Calu3 (cell line): ENCODE data around the gene PRSS27. TPM values are rescaled to one million over a fixed set of nuclear protein-coding genes. Genes with fewer than 3 reads are reported as not detected.
"Not testable (repeated sequence)": the region's sequence is repeated elsewhere in the genome, so short reads cannot be mapped to it uniquely, and the experiment has no call there.

ENCODE experiments used
- BruUV-seq: library from RNA; stranded (reverse); fragments of 400-500 nt; replicated peaks from 2 replicates; lab custom pipeline; 2021; lab: Mats Ljungman, UMichigan
- CTCF ChIA-PET: fragments of 300-600 bp; sonication (Branson Sonifier 250); formaldehyde crosslinking; loops from one replicate; lab custom pipeline; 2022; ENCODE audit warnings: antibody characterized with exemption; lab: Charles Lee
- DNase-seq: peaks from one replicate; pipeline ENCODE4 v3.0.0; 2022
- H3K27ac Mint-ChIP-seq: one replicate; pipeline ENCODE4 v1.8.0; 2022; ENCODE audit warnings: mixed read lengths; ENCODE audit not compliant: unreplicated experiment
- H3K27me3 Mint-ChIP-seq: one replicate; pipeline ENCODE4 v1.8.0; 2022; ENCODE audit warnings: mixed read lengths; ENCODE audit not compliant: unreplicated experiment
- H3K36me3 Mint-ChIP-seq: one replicate; pipeline ENCODE4 v1.8.0; 2022; ENCODE audit warnings: mild to moderate bottlenecking, moderate library complexity, mixed read lengths; ENCODE audit not compliant: insufficient read depth, unreplicated experiment
- H3K4me1 Mint-ChIP-seq: one replicate; pipeline ENCODE4 v1.8.0; 2022; ENCODE audit warnings: mild to moderate bottlenecking, low read depth, mixed read lengths; ENCODE audit not compliant: unreplicated experiment
- H3K4me3 Mint-ChIP-seq: one replicate; pipeline ENCODE4 v1.8.0; 2022; ENCODE audit warnings: mild to moderate bottlenecking, low read depth, moderate library complexity, mixed read lengths; ENCODE audit not compliant: unreplicated experiment
- H3K9me3 Mint-ChIP-seq: one replicate; pipeline ENCODE4 v1.8.0; 2022; ENCODE audit warnings: low read depth, mixed read lengths; ENCODE audit not compliant: unreplicated experiment
- intact Hi-C: fragments of 100-400 bp; cut with micrococcal nuclease; formaldehyde crosslinking; loops from one replicate; pipeline ENCODE4 v1.10.0; 2022; ENCODE audit not compliant: unreplicated experiment
- total RNA-seq: library from RNA; stranded (reverse); gene quantifications from 2 replicates; pipeline ENCODE4 v1.2.3, GENCODE V29; 2022
- TF ChIP-seq, protein P1 (sequence below): fragments of 200-600 bp; IDR thresholded peaks from one replicate; pipeline ENCODE4 v1.8.0; 2022; ENCODE audit warnings: antibody characterized with exemption; ENCODE audit not compliant: unreplicated experiment

Gene PRSS27
- total RNA-seq, 1 experiment from 2014 or later: 2.4 TPM

DNA sequence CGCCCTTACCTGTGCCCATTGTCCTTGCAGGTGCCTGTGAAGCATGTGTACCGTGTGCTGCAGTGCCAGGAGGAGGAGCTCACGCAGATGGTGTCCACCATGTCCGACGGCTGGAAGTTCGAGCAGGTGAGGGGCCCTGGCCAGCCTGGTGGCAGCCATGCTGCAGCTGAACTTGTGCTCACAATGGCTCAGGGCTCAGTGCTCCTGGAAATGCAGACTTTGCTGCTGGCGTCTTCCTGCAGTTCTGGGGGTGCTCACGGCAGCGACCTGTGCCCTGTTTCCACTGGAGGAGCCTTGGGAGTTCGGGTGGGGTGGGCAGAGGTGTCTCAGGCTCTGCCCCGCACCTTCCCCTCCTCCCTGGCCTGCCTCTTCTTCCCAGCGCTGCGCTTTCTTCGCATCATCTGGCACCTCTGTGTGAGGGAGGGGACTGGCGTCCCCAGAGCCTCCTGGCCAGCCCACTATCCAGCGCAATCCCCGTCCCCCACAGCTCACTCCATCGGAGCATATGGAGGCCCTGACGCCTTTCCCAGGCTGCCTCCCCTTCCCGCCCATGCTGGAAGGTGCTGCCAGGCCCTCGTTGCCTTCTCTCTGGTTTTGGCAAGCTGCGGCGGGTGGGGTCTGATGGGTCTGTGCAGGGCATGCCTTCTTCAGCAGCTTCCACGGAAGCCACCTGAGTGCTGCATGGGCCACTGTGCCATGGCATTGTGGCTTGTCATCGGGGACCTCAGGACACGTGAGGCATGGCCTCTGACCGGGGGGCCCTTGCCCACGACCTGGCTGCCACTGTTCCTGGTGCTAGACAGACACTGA, 20.0 kb downstream of the PRSS27 start:
- CTCF ChIA-PET: no interaction called here
- Mint-ChIP-seq H3K4me3 (no peak overlapping the region), H3K27me3 (no peaks in the 10 kb centered on the region), H3K27ac (no peak overlapping the region), H3K9me3 (no peaks in the 10 kb centered on the region), H3K4me1 (no peaks in the 10 kb centered on the region), H3K36me3 (peaks cover 36% of the 10 kb centered on the region)
- TF ChIP-seq, protein P1, sequence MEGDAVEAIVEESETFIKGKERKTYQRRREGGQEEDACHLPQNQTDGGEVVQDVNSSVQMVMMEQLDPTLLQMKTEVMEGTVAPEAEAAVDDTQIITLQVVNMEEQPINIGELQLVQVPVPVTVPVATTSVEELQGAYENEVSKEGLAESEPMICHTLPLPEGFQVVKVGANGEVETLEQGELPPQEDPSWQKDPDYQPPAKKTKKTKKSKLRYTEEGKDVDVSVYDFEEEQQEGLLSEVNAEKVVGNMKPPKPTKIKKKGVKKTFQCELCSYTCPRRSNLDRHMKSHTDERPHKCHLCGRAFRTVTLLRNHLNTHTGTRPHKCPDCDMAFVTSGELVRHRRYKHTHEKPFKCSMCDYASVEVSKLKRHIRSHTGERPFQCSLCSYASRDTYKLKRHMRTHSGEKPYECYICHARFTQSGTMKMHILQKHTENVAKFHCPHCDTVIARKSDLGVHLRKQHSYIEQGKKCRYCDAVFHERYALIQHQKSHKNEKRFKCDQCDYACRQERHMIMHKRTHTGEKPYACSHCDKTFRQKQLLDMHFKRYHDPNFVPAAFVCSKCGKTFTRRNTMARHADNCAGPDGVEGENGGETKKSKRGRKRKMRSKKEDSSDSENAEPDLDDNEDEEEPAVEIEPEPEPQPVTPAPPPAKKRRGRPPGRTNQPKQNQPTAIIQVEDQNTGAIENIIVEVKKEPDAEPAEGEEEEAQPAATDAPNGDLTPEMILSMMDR: no peak
- intact Hi-C loops: no loop called here
- BruUV-seq: no TSS peak
- no peak for DNase-seq

DNA sequence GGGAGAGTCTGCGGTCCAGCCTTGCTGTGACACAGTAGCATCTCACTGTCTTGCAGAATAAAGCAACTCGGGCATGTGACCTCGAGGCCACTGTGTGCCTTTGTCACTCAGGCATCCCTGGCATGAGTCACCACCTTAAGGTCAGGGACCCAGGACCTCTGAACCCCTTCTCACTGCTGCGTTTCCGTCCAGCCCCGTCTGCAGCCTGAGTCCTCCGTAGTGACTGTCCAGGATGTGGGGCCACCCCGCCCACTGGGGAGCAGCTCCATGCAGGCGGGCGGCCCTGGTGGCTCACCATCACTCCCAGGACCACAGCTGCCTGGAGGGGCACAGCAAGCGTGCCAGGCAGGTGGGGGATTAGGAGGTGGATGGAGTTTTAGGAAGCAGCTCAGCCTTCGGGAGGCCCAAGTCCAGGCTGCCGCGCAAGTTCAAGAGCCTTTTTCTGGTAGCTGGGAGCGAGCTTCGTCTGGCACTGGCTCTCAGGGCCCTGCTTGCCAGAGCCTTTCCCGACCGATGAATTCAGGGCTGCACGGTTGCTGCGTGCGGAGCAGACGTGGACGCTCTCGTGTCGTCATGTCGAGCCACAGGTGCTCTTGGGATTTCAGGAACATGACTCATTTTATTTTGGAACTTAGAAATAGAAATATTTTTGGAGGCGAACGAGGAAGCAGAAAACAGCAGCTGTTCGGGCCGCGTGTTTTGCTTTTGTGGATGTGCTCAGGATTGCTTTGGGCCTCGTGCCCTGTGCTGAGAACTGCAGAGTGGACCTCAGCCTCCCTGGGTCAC, 20.9 kb downstream of the PRSS27 start:
- no peaks in the 10 kb centered on the region for H3K4me1 Mint-ChIP-seq
- CTCF ChIA-PET: interaction anchor here (0.5 kb wide), 1 partner anchor 179 kb away, joined by 3 read pairs; the partner anchor contains the start of gene AMDHD2
- H3K36me3 Mint-ChIP-seq: peaks cover 29% of the 10 kb centered on the region
- TF ChIP-seq, protein P1: no peak
- H3K27me3 Mint-ChIP-seq: no peaks in the 10 kb centered on the region
- no peak for DNase-seq
- H3K4me3 Mint-ChIP-seq: no peak overlapping the region
- H3K9me3 Mint-ChIP-seq: no peaks in the 10 kb centered on the region
- H3K27ac Mint-ChIP-seq: no peak overlapping the region
- intact Hi-C loops: no loop called here
- no TSS peak for BruUV-seq

DNA sequence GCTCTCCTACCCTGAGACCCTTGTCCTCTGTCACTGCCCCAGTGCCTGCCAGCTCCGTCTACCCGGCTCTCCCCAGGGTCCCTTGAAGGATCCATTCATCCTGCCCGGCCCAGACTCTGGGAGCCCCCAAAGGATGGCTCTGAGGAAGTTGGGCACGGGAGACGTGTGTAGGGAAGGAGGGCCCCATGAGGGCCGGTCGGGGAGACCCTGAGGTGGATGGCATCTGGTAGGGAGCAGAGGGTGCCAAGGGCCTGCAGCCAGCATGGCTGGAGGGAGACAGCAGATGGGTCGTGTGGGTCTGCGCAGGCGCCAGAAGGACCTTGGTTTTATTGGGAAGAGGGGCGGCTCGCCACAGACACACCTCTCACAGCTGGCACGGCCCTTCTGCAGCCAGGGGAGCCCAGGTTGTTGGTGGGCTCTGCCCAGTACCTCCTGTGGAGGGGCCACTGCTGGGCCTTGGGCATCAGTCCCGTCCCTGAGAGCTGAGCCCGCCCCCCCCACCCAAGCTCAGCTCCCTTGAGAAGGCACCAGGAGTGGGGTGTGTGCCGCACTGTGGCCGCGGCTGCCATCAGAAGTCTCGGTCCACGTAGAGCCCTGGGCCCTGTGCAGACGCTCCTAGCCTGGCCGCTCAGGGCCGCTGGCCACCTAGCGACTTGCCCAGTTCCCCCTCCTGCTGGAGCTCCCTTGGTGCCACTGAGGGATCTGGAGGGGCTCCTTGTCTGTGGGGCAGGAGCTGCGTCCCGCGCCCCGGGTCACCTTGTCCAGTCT, 21.7 kb downstream of the PRSS27 start:
- Mint-ChIP-seq H3K27me3 (no peaks in the 10 kb centered on the region), H3K36me3 (peaks cover 22% of the 10 kb centered on the region), H3K27ac (no peak overlapping the region), H3K4me1 (no peaks in the 10 kb centered on the region), H3K9me3 (no peaks in the 10 kb centered on the region), H3K4me3 (no peak overlapping the region)
- CTCF ChIA-PET: no interaction called here
- intact Hi-C loops: no loop called here
- BruUV-seq: no TSS peak
- DNase-seq: no peak
- TF ChIP-seq, protein P1: no peak

DNA sequence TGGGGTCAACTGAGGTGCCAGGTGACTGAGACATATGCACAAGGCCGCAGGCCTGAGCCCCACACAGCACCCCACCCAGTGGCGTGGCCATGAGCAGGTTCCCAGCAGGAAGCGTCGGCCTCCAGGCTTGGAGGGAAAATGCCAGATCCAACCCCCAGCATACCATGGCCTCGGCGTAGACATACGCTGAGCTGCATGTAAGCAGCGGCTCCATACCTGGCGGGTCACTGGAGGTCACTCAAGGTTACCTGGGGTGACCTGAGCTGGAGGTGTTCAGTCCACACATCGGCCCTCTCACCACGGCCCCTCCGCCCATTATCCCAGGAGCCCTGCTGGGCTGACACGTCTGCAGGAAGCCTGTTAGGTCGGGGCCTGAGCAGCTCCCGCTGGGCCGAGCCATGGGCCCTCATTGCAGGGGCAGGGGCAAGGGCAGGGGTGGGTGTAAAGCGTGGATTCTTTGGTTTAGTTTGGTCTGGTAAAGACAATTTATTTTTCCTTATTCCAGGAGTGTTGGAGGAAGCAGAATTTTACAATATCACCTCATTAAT, 22.5 kb downstream of the PRSS27 start:
- TF ChIP-seq, protein P1: no peak
- no peaks in the 10 kb centered on the region for H3K9me3 Mint-ChIP-seq
- H3K27me3 Mint-ChIP-seq: no peaks in the 10 kb centered on the region
- H3K4me3 Mint-ChIP-seq: no peak overlapping the region
- CTCF ChIA-PET: no interaction called here
- intact Hi-C loops: no loop called here
- BruUV-seq: no TSS peak
- no peaks in the 10 kb centered on the region for H3K4me1 Mint-ChIP-seq
- peaks cover 18% of the 10 kb centered on the region for H3K36me3 Mint-ChIP-seq
- H3K27ac Mint-ChIP-seq: no peak overlapping the region
- no peak for DNase-seq

DNA sequence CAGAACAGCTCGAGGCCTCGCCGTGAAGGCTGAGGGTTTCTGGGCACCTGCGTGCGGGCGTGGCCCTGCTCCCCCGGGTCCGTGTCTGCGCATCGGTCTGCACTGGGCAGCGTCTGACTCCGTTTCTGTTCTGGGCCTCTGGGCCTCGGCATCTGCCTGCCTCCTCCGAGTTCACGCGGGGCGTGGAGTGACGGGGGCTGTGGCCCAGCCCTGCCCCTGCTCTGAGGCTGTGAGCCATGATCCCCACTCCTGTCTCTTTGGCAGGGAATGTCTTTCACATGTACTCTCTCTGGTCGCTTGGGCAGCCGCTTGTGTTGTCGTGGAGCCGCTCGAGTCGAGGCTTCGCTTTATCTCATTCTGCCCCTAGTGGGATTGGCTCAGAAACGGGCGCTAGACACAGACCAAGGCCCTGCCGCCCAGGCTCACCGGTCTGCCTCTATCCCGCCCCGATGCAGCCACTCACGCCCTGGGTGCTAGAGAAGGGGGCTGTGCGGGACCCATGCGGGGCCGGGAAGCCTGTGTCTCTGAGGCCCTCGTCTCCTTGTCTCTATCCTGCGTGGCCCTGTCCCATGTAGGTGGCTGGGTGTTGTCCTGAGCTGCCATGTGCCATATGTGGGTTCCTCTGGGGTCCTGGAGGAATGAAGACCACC, 23.3 kb downstream of the PRSS27 start:
- CTCF ChIA-PET, H3K4me3 Mint-ChIP-seq: not testable (repeated sequence)

More for the DNA sequence above, 23.3 kb downstream of the PRSS27 start:
- peaks cover 18% of the 10 kb centered on the region for H3K36me3 Mint-ChIP-seq
- H3K27ac Mint-ChIP-seq, intact Hi-C loops, DNase-seq, BruUV-seq, H3K27me3 Mint-ChIP-seq, H3K9me3 Mint-ChIP-seq, H3K4me1 Mint-ChIP-seq: not testable (repeated sequence)
